Endothelial cell of umbilical vein (primary cell): ENCODE measurements around the gene FAM171A2. TPM values are rescaled to one million over a fixed set of nuclear protein-coding genes. Genes with fewer than 3 reads are reported as not detected.

Experiments
- BruUV-seq: library from RNA; stranded (reverse); fragments of 400-500 nt; replicated peaks from 2 replicates; lab custom pipeline; 2021; lab: Mats Ljungman, UMichigan
- CTCF ChIA-PET: fragments of 300-600, 350-600 bp; sonication (Branson Sonifier 250); formaldehyde crosslinking; loops from one replicate; lab custom pipeline; 2021; ENCODE audit warnings: antibody characterized with exemption, inconsistent platforms; lab: Charles Lee
- POLR2A ChIA-PET: fragments of 300-600, 350-600 bp; sonication (Branson Sonifier 250); formaldehyde crosslinking; loops from one replicate; lab custom pipeline; 2021; ENCODE audit warnings: antibody characterized with exemption, inconsistent platforms; lab: Charles Lee
- DNase-seq: peaks from one replicate; pipeline ENCODE4 v3.0.0-alpha.2; 2011; ENCODE audit warnings: low read depth, low spot score
- FAIRE-seq: peaks from 2 replicates; lab custom pipeline; 2011; peaks lifted over from hg19 to GRCh38; lab: Jason Lieb, UNC
- H2AFZ ChIP-seq: 2 replicates; pipeline ENCODE4 v1.6.0; 2012; ENCODE audit warnings: low read depth, low read length, control low read depth, inconsistent platforms
- H3K27ac ChIP-seq: 2 replicates; pipeline ENCODE4 v1.5.1; 2011; ENCODE audit warnings: low read depth, mild to moderate bottlenecking, control low read depth, low read length, moderate library complexity; ENCODE audit not compliant: insufficient read depth
- H3K27me3 ChIP-seq, 2 experiments: 2 replicates each; pipeline versions ENCODE4 v1.6.0 to v1.6.1; 2011; ENCODE audit warnings: low read length in 2 of 2, mixed read lengths in 1 of 2; ENCODE audit not compliant: control insufficient read depth in 2 of 2, insufficient read depth in 2 of 2
- H3K36me3 ChIP-seq, 2 experiments: 2 replicates in 1 of 2; 3 replicates in 1 of 2; pipeline ENCODE4 v1.5.1; 2011; ENCODE audit warnings: low read length in 2 of 2, mild to moderate bottlenecking in 1 of 2, moderate library complexity in 1 of 2; ENCODE audit not compliant: control insufficient read depth in 2 of 2, insufficient read depth in 2 of 2; ENCODE audit errors: extremely low read depth in 1 of 2
- H3K4me1 ChIP-seq: 3 replicates; pipeline ENCODE4 v1.5.1; 2011; ENCODE audit warnings: mild to moderate bottlenecking, low read length; ENCODE audit not compliant: control insufficient read depth, insufficient read depth; ENCODE audit errors: extremely low read depth
- H3K4me2 ChIP-seq: 2 replicates; pipeline ENCODE4 v1.6.1; 2011; ENCODE audit warnings: low read length, control low read depth, mixed read lengths; ENCODE audit not compliant: insufficient read depth
- H3K4me3 ChIP-seq, 3 experiments: fragments of 200-600 bp in 1 of 3; sonication (generic), shearing (Covaris generic) in 1 of 3; replicated peaks in 1 of 3; 2 replicates each; pipeline ENCODE4 v1.5.1; 2011 to 2016; ENCODE audit warnings: control low read depth in 3 of 3, low read length in 3 of 3, mild to moderate bottlenecking in 2 of 3, inconsistent platforms in 1 of 3, low read depth in 1 of 3, moderate library complexity in 1 of 3; ENCODE audit not compliant: insufficient read depth in 1 of 3
- H3K79me2 ChIP-seq: 2 replicates; pipeline ENCODE4 v1.6.0; 2012; ENCODE audit warnings: low read length, inconsistent platforms; ENCODE audit not compliant: control insufficient read depth, insufficient read depth
- H3K9ac ChIP-seq: replicated peaks from 2 replicates; pipeline ENCODE3; 2011; ENCODE audit warnings: low read length, control low read depth; ENCODE audit not compliant: insufficient read depth; ENCODE audit errors: extremely low read depth
- H3K9me1 ChIP-seq: replicated peaks from 3 replicates; pipeline ENCODE4 v1.6.0; 2011; ENCODE audit warnings: mild to moderate bottlenecking, low read length; ENCODE audit not compliant: control insufficient read depth, insufficient read depth; ENCODE audit errors: extremely low read depth
- H3K9me3 ChIP-seq: replicated peaks from 2 replicates; pipeline ENCODE4 v1.5.1; 2012; ENCODE audit warnings: low read length, inconsistent platforms; ENCODE audit not compliant: control insufficient read depth, insufficient read depth
- H4K20me1 ChIP-seq: replicated peaks from 2 replicates; pipeline ENCODE3; 2011; ENCODE audit warnings: mild to moderate bottlenecking, low read length; ENCODE audit not compliant: control insufficient read depth, insufficient read depth; ENCODE audit errors: extremely low read depth
- EZH2 ChIP-seq: IDR thresholded peaks from 2 replicates; pipeline ENCODE4 v1.6.1; 2012; ENCODE audit warnings: borderline replicate concordance, low read depth, mild to moderate bottlenecking, moderate library complexity, low read length, inconsistent platforms; ENCODE audit not compliant: severe bottlenecking
- FOS ChIP-seq: IDR thresholded peaks from 2 replicates; pipeline ENCODE4 v1.6.1; 2011; ENCODE audit warnings: mild to moderate bottlenecking, low read length, moderate library complexity, borderline replicate concordance; ENCODE audit not compliant: insufficient read depth
- GATA2 ChIP-seq: IDR thresholded peaks from 2 replicates; pipeline ENCODE4 v1.7.0; 2011; ENCODE audit warnings: low read depth, mild to moderate bottlenecking, moderate library complexity, mixed read lengths, low read length; ENCODE audit not compliant: insufficient read length, insufficient read depth
- JUN ChIP-seq: IDR thresholded peaks from 2 replicates; pipeline ENCODE4 v1.6.1; 2011; ENCODE audit warnings: borderline replicate concordance, low read depth; ENCODE audit not compliant: insufficient read length, insufficient read depth
- MYC ChIP-seq: IDR thresholded peaks from one replicate; pipeline ENCODE4 v1.6.1; 2011; ENCODE audit warnings: mild to moderate bottlenecking, low read depth, low read length
- POLR2A ChIP-seq: IDR thresholded peaks from 2 replicates; pipeline ENCODE4 v1.6.1; 2012; ENCODE audit warnings: low read depth, mild to moderate bottlenecking, control low read depth, low read length
- POLR2AphosphoS5 ChIP-seq: IDR thresholded peaks from 2 replicates; pipeline ENCODE4 v1.6.1; 2012; ENCODE audit warnings: low read depth, mild to moderate bottlenecking, control low read depth, low read length, moderate library complexity; ENCODE audit not compliant: insufficient read depth
- dilution Hi-C: fragments of 300-500 bp; cut with MboI; formaldehyde crosslinking; loops from one replicate; pipeline ENCODE4 v1.15.0; 2019; ENCODE audit warnings: low sequenced_read_pairs; ENCODE audit not compliant: extremely low pct_ligation_motif_present
- intact Hi-C: fragments of 100-400 bp; cut with micrococcal nuclease; formaldehyde crosslinking; loops from one replicate; pipeline ENCODE4 v1.10.0; 2022
- polyA plus RNA-seq, 4 experiments: library from polyadenylated mRNA; depleted of rRNA in 3 of 4; stranded (reverse) in 3 of 4; unstranded in 1 of 4; fragments of >200 nt; gene quantifications; 2 replicates each; pipeline versions ENCODE4 v1.2.1 to v1.2.3, GENCODE V29; 2011 to 2012; ENCODE audit warnings: missing spikeins in 1 of 4
- total RNA-seq: library from RNA; stranded (reverse); gene quantifications from 2 replicates; pipeline ENCODE4 v1.2.3, GENCODE V29; 2021
- TF ChIP-seq, protein P1 (sequence below): IDR thresholded peaks from 2 replicates; pipeline ENCODE4 v1.6.1; 2011; ENCODE audit not compliant: insufficient read depth, insufficient read length
- TF ChIP-seq, protein P2 (sequence below), 2 donors: IDR thresholded peaks; 1 replicate in 1 of 2; 2 replicates in 1 of 2; pipeline ENCODE4 v1.5.1; 2011; ENCODE audit warnings: low read length in 2 of 2, mild to moderate bottlenecking in 2 of 2, moderate library complexity in 2 of 2, control low read depth in 1 of 2, inconsistent platforms in 1 of 2, low read depth in 1 of 2; ENCODE audit not compliant: insufficient read depth in 1 of 2; ENCODE audit errors: extremely low read depth in 1 of 2

Gene FAM171A2
- total and polyA plus RNA-seq, 2 donors (not counting 3 experiments of a cell fraction or from before 2014, with no cell fraction given), result 11.3 to 13.4 TPM

DNA sequence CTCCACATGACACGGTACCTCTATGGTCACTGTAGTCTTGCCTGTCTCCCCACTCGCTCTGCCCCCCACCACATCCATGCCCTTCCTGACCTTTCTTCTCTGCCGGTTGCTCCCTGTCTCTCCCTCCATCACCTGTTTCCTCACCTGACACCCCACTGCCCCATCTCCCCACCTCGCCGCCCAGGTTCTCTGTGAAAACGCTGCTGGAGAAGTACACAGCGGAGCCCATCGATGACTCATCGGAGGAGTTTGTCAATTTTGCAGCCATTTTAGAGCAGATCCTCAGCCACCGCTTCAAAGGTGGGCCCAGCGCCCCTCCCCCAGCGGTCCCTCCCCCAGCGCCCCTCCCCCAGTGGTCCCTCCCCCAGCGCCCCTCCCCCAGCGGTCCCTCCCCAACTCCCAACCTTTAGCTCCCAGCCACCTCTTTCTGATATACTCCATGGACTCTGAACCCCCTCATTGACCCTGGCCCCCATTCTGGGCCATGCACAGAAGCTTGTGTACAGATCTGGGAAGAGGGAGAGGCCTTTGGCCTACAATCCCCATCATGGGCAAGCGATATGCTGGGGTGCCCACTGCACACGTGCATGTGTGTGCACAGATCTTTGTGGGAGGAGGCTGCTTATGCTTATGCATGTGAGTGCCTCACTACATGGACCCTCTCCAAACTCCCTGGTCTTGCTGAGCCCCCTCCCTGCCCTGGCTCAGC lies 51.1 kb downstream of the FAM171A2 start:
- ChIA-PET POLR2A (interaction anchor here (0.6 kb wide), 1 partner anchor 66 kb away, joined by 5 read pairs; no protein-coding TSS in a partner anchor), CTCF (no interaction called here)
- no peaks in the 10 kb centered on the region for H4K20me1 ChIP-seq
- intact Hi-C loops, result no loop called here
- TF ChIP-seq JUN (no peak), GATA2 (no peak), EZH2 (no peak), MYC (no peak), POLR2AphosphoS5 (no peak), POLR2A (no peak), FOS (no peak)
- TF ChIP-seq, protein P1, sequence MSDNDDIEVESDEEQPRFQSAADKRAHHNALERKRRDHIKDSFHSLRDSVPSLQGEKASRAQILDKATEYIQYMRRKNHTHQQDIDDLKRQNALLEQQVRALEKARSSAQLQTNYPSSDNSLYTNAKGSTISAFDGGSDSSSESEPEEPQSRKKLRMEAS, result no peak
- TF ChIP-seq, protein P2, sequence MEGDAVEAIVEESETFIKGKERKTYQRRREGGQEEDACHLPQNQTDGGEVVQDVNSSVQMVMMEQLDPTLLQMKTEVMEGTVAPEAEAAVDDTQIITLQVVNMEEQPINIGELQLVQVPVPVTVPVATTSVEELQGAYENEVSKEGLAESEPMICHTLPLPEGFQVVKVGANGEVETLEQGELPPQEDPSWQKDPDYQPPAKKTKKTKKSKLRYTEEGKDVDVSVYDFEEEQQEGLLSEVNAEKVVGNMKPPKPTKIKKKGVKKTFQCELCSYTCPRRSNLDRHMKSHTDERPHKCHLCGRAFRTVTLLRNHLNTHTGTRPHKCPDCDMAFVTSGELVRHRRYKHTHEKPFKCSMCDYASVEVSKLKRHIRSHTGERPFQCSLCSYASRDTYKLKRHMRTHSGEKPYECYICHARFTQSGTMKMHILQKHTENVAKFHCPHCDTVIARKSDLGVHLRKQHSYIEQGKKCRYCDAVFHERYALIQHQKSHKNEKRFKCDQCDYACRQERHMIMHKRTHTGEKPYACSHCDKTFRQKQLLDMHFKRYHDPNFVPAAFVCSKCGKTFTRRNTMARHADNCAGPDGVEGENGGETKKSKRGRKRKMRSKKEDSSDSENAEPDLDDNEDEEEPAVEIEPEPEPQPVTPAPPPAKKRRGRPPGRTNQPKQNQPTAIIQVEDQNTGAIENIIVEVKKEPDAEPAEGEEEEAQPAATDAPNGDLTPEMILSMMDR (IDR thresholded peaks at IDR 0.05; ENCODE audit: extremely low read depth in 1 of 2, insufficient read depth in 1 of 2, low read depth in 1 of 2, low read length in 2 of 2), result no peak
- FAIRE-seq (no peak), DNase-seq (no peak)
- H3K9me3 ChIP-seq, result no peaks in the 10 kb centered on the region
- no peaks in the 10 kb centered on the region for H3K79me2 ChIP-seq
- no peak overlapping the region for H3K4me2 ChIP-seq
- no peaks in the 10 kb centered on the region for H3K4me1 ChIP-seq
- H3K36me3 ChIP-seq, result no peaks in the 10 kb centered on the region
- H3K4me3 ChIP-seq, result no peak overlapping the region
- H3K9ac ChIP-seq, result no peak overlapping the region
- no TSS peak for BruUV-seq
- dilution Hi-C loops, result no loop called here
- H3K27ac ChIP-seq, result no peak overlapping the region
- H3K9me1 ChIP-seq, result no peaks in the 10 kb centered on the region
- peaks cover 31 to 40% of the 10 kb centered on the region in 2 experiments for H3K27me3 ChIP-seq
- H2AFZ ChIP-seq, result no peak overlapping the region
